ENCODE data around the gene KLHDC7B.
"Not testable (repeated sequence)": the region's sequence is repeated elsewhere in the genome, so short reads cannot be mapped to it uniquely, and the experiment has no call there.

DNA sequence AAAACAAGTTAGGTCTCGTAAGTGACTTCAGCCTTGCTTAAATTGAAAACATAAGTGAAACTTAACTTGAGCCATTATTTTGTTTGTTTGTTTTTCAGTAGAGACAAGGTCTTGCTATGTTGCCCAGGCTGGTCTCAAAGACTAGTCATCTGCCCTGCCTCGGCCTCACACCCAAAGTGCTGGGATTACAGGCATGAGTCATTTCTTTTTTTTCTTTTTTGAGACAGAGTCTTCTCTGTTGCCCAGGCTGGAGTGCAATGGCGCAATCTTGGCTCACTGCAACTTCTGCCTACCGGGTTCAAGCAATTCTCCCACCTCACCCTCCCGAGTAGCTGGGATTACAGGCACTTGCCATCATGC lies 4.1 kb upstream of the KLHDC7B start:
- TF ChIP-seq, protein P1, sequence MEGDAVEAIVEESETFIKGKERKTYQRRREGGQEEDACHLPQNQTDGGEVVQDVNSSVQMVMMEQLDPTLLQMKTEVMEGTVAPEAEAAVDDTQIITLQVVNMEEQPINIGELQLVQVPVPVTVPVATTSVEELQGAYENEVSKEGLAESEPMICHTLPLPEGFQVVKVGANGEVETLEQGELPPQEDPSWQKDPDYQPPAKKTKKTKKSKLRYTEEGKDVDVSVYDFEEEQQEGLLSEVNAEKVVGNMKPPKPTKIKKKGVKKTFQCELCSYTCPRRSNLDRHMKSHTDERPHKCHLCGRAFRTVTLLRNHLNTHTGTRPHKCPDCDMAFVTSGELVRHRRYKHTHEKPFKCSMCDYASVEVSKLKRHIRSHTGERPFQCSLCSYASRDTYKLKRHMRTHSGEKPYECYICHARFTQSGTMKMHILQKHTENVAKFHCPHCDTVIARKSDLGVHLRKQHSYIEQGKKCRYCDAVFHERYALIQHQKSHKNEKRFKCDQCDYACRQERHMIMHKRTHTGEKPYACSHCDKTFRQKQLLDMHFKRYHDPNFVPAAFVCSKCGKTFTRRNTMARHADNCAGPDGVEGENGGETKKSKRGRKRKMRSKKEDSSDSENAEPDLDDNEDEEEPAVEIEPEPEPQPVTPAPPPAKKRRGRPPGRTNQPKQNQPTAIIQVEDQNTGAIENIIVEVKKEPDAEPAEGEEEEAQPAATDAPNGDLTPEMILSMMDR (IDR thresholded peaks at IDR 0.05; ENCODE audit: low read depth, low read length), result not testable (repeated sequence)
- not testable (repeated sequence) for TF ChIP-seq POLR2A (IDR thresholded peaks at IDR 0.05; ENCODE audit: extremely low read depth, insufficient read length)

Data from NB4 (cell line).